Karpas-422 (cell line): ENCODE results near the gene OLFM1. TPM values are rescaled to one million over a fixed set of nuclear protein-coding genes. Genes with fewer than 3 reads are reported as not detected.

Source experiments
- DNase-seq: peaks from one replicate; pipeline ENCODE4 v3.0.0-alpha.2; 2015
- H2AFZ ChIP-seq: fragments of 200-600 bp; sonication (generic); 2 replicates; pipeline ENCODE4 v1.6.1; 2014; ENCODE audit warnings: antibody characterized with exemption, low read length, mixed read lengths
- H3K27ac ChIP-seq: fragments of 200-600 bp; sonication (generic); 2 replicates; pipeline ENCODE4 v1.5.1; 2014; ENCODE audit warnings: mild to moderate bottlenecking, low read length, moderate library complexity
- H3K27me3 ChIP-seq: fragments of 200-600 bp; sonication (generic); 2 replicates; pipeline ENCODE4 v1.6.1; 2014; ENCODE audit warnings: low read length, mixed read lengths
- H3K36me3 ChIP-seq: fragments of 200-600 bp; sonication (generic); 2 replicates; pipeline ENCODE4 v1.6.1; 2014; ENCODE audit warnings: low read length, mixed read lengths; ENCODE audit not compliant: insufficient read depth
- H3K4me1 ChIP-seq: fragments of 200-600 bp; sonication (generic); 2 replicates; pipeline ENCODE4 v1.6.1; 2014; ENCODE audit warnings: mild to moderate bottlenecking, low read length, mixed read lengths
- H3K4me2 ChIP-seq: fragments of 200-600 bp; sonication (generic); 2 replicates; pipeline ENCODE4 v1.6.1; 2014; ENCODE audit warnings: low read length, low read depth, mild to moderate bottlenecking; ENCODE audit not compliant: poor library complexity, severe bottlenecking
- H3K4me3 ChIP-seq: fragments of 200-600 bp; sonication (generic); 2 replicates; pipeline ENCODE4 v1.5.1; 2014; ENCODE audit warnings: mild to moderate bottlenecking, antibody characterized with exemption, low read length, mixed read lengths
- H3K79me2 ChIP-seq: fragments of 200-600 bp; sonication (generic); 2 replicates; pipeline ENCODE4 v1.6.1; 2014; ENCODE audit warnings: mild to moderate bottlenecking, low read length, mixed read lengths
- H3K9ac ChIP-seq: fragments of 200-600 bp; sonication (generic); 2 replicates; pipeline ENCODE4 v1.6.0; 2014; ENCODE audit warnings: low read length
- H3K9me2 ChIP-seq: fragments of 200-600 bp; sonication (generic), shearing (Covaris generic); replicated peaks from 2 replicates; pipeline ENCODE4 v1.6.0; 2014; ENCODE audit warnings: mild to moderate bottlenecking, low read length, moderate library complexity; ENCODE audit not compliant: insufficient read depth
- H3K9me3 ChIP-seq: fragments of 300-700, 200-600 bp; sonication (generic); 2 replicates; pipeline ENCODE4 v1.6.1; 2014; ENCODE audit warnings: low read length, mixed read lengths
- H4K20me1 ChIP-seq: fragments of 200-600 bp; sonication (generic); 2 replicates; pipeline ENCODE4 v1.6.1; 2014; ENCODE audit warnings: mild to moderate bottlenecking, antibody characterized with exemption, low read length, low read depth; ENCODE audit not compliant: insufficient read depth
- total RNA-seq: library from RNA; depleted of rRNA; stranded (reverse); fragments of >200 nt; shearing (Covaris generic); gene quantifications from 2 replicates; pipeline ENCODE4 v1.2.3, GENCODE V29; 2014; ENCODE audit warnings: low replicate concordance

OLFM1 gene
- total RNA-seq, 1 experiment from 2014 or later: not detected

DNA sequence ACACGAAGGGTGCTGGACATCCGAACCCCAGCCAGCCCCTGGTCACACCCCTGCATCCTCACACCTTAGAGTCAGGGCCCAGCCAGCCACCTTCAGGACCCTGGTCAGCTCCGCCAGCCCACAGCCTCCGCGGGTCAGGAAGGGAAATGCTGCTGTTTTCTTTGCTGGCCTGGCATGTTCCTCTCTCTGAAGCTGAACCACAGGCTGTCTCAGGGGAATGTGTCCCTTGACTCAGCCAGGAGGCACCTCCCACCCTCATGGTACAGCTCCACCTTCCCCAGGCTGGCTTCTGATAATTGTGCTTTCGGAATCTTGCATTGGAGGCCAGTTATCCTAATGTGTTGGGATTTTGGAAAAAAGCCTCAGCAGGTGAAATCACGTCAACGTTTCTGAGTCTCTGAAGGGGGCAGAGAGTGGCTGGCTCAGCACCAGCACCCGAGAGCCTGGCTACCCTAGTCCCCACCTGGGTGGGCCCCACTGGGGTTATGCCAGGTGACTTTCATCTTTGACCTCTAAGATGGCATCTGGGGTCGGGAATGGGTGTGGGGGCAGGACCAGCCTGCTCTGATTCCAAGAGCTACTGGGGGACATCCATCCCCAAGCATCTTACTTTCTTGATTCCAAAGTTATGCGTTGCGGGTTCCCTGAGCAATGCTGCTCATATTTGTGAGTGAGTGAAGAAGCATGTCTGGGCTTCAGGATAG lies 9.8 kb upstream of the OLFM1 start:
- no peaks in the 10 kb centered on the region for H3K9me3 ChIP-seq
- DNase-seq: peak; percentile 48
- no peaks in the 10 kb centered on the region for H3K79me2 ChIP-seq
- no peak overlapping the region for H2AFZ ChIP-seq
- H3K9me2 ChIP-seq: no peaks in the 10 kb centered on the region
- no peaks in the 10 kb centered on the region for H3K36me3 ChIP-seq
- H3K4me1 ChIP-seq: no peaks in the 10 kb centered on the region
- H4K20me1 ChIP-seq: no peaks in the 10 kb centered on the region
- no peak overlapping the region for H3K4me2 ChIP-seq
- no peak overlapping the region for H3K4me3 ChIP-seq
- no peak overlapping the region for H3K27ac ChIP-seq
- no peak overlapping the region for H3K9ac ChIP-seq
- no peaks in the 10 kb centered on the region for H3K27me3 ChIP-seq

DNA sequence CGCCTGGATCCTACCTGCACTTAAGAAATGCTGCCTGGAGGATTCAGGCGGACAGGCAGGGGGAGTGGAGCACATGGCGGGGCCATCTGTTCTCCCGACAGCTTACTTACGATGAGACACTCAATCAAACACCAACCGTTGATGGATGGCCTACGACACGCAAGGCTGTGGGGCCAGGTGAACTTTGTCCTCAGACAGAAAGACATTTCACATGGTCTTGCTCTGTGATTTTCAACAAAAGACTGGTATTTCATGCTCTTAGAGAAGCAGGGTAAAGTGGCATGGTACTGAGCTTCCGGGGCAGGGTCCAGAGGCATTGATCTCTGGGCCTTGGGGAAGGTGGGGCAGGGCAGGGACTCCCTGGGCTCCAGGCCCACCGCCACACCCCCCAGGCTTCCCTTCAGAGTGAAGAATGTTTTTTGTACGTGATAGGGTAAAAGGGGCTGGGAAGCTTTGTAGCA lies 9.1 kb upstream of the OLFM1 start:
- H3K27me3 ChIP-seq: no peaks in the 10 kb centered on the region

DNA sequence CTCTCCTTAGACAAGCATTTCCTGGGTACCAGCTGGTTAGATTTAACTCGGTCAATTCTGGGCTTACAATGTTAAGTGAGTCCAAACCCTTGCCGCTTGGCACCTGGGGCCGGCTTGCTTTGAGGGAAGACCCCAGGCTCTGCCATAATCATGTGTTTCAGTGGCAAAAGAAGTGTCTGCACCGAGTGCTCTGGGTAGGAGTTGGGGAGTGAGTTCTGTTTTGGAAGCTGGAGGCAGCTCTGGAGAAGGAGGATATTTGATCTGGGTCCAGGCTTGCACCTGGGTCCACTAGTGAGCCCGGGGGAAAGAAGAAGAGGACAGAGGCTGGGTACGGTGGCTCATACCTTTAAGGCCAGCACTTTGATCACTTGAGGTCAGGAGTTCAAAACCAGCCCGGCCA lies 8.4 kb upstream of the OLFM1 start:
- no peak for DNase-seq
- no peaks in the 10 kb centered on the region for H3K79me2 ChIP-seq
- H3K9me3 ChIP-seq: no peaks in the 10 kb centered on the region
- no peak overlapping the region for H2AFZ ChIP-seq
- no peaks in the 10 kb centered on the region for H3K9me2 ChIP-seq
- H3K27me3 ChIP-seq: no peaks in the 10 kb centered on the region
- no peak overlapping the region for H3K27ac ChIP-seq
- H3K4me1 ChIP-seq: no peaks in the 10 kb centered on the region
- H3K4me3 ChIP-seq: no peak overlapping the region
- H3K36me3 ChIP-seq: no peaks in the 10 kb centered on the region
- H4K20me1 ChIP-seq: no peaks in the 10 kb centered on the region
- no peak overlapping the region for H3K4me2 ChIP-seq
- H3K9ac ChIP-seq: no peak overlapping the region

More for the DNA sequence above, 9.1 kb upstream of the OLFM1 start:
- H3K4me2 ChIP-seq: no peak overlapping the region
- no peaks in the 10 kb centered on the region for H4K20me1 ChIP-seq
- no peaks in the 10 kb centered on the region for H3K9me2 ChIP-seq
- no peaks in the 10 kb centered on the region for H3K36me3 ChIP-seq
- no peak overlapping the region for H3K4me3 ChIP-seq
- no peaks in the 10 kb centered on the region for H3K9me3 ChIP-seq
- DNase-seq: no peak
- H3K9ac ChIP-seq: no peak overlapping the region
- H2AFZ ChIP-seq: no peak overlapping the region
- H3K4me1 ChIP-seq: no peaks in the 10 kb centered on the region
- no peak overlapping the region for H3K27ac ChIP-seq
- no peaks in the 10 kb centered on the region for H3K79me2 ChIP-seq

DNA sequence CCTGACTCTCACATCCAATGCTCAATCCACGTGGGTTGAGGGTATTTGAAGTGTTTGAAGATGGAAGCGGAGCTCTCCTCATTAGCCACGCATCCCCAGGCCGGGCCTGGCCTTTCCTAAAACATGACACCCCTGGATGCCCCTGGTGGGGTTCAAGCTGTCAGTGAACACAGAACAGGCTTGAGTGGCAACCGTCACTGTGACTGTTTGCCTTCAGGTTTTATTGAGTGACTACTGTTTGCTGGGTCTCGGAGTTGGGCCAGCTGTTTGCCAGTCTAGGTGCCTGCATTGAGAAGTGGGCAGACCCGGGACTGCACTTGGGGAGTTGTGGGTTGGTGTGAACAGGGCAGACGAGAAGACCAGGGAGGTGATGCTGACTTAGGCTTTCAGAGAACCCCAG lies 7.8 kb upstream of the OLFM1 start:
- no peaks in the 10 kb centered on the region for H3K36me3 ChIP-seq
- H2AFZ ChIP-seq: no peak overlapping the region
- no peak overlapping the region for H3K27ac ChIP-seq
- H3K9me2 ChIP-seq: no peaks in the 10 kb centered on the region
- DNase-seq: no peak
- H3K79me2 ChIP-seq: no peaks in the 10 kb centered on the region
- H3K4me1 ChIP-seq: no peaks in the 10 kb centered on the region
- no peaks in the 10 kb centered on the region for H3K27me3 ChIP-seq
- H3K4me3 ChIP-seq: no peak overlapping the region
- no peak overlapping the region for H3K4me2 ChIP-seq
- H3K9ac ChIP-seq: no peak overlapping the region
- H4K20me1 ChIP-seq: no peaks in the 10 kb centered on the region
- H3K9me3 ChIP-seq: no peaks in the 10 kb centered on the region

DNA sequence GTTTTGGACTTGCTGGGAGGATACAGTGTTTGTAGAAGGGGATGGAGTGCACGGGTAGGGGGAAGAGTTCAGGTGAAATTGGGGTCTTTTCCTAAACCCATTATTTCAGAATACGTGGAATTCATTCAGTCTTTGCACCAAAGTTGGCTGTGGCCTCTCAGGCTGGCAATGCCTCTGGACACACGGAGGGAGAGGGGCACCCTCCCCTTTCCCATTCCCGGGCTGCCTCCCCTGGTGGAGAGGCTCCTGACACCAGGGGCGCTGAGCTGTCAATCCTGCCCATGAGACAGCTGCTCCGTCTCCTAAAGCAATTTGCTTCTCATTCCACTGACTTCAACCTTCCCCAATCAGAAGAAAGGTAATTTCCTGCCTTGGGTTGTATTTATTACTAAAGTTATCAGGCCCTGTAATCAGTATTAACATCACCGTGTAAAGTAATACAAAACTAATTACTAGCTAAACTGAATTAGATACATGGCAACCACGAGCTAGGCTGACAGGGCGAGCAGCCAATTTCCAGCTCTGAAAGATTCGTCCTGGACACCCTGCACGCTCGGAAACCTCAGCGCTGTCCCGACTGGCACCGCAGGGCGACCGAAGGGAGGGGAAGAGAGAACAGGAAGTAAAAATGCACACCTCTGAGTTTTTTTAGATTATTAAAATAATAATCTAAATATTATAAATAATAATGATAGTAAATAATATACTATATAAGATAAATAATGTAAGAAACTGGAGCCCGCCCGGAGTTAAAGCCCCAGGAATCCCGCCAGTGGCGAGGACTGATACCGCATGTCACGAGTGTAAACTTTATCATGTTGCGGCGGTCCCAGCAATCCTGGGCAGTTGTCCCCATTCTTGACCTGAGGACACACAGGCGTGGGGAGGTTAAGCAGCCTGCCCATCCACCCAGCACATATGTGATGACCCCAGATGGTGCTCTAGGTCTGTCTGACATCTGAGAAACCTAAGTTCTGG lies 6.9 kb upstream of the OLFM1 start:
- H3K9me2 ChIP-seq: no peaks in the 10 kb centered on the region
- no peak overlapping the region for H3K4me3 ChIP-seq
- H3K27me3 ChIP-seq: no peaks in the 10 kb centered on the region
- no peaks in the 10 kb centered on the region for H3K79me2 ChIP-seq
- no peak overlapping the region for H3K27ac ChIP-seq
- no peaks in the 10 kb centered on the region for H3K36me3 ChIP-seq
- no peaks in the 10 kb centered on the region for H4K20me1 ChIP-seq
- DNase-seq: no peak
- H3K9me3 ChIP-seq: no peaks in the 10 kb centered on the region
- H3K4me2 ChIP-seq: no peak overlapping the region
- H2AFZ ChIP-seq: no peak overlapping the region
- H3K9ac ChIP-seq: no peak overlapping the region
- no peaks in the 10 kb centered on the region for H3K4me1 ChIP-seq

DNA sequence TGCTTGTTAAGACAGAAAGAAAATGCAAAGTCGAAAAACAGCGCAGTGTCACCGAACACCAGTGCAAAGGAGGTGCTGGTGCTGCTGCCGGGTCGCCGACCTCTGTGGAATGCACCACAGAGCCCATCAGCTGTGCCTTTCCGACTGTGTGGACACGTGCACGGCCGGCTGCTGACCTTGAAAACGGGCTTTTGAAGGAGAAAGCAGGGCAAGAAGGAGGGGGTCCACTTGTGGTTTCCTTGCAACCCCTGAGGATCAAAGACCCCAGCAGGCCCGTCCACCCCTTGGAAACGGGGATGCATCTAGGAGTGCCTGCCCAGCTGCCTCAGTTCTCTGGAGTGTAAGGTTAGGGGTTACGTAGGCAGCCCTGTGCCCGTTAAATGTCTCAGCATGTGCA lies 6.2 kb upstream of the OLFM1 start:
- no peak overlapping the region for H3K4me2 ChIP-seq
- no peak for DNase-seq
- no peaks in the 10 kb centered on the region for H3K9me3 ChIP-seq
- no peak overlapping the region for H2AFZ ChIP-seq
- no peaks in the 10 kb centered on the region for H3K9me2 ChIP-seq
- H3K27me3 ChIP-seq: no peaks in the 10 kb centered on the region
- H3K4me3 ChIP-seq: no peak overlapping the region
- H3K79me2 ChIP-seq: no peaks in the 10 kb centered on the region
- no peaks in the 10 kb centered on the region for H4K20me1 ChIP-seq
- H3K4me1 ChIP-seq: no peaks in the 10 kb centered on the region
- no peak overlapping the region for H3K27ac ChIP-seq
- H3K9ac ChIP-seq: no peak overlapping the region
- H3K36me3 ChIP-seq: no peaks in the 10 kb centered on the region

DNA sequence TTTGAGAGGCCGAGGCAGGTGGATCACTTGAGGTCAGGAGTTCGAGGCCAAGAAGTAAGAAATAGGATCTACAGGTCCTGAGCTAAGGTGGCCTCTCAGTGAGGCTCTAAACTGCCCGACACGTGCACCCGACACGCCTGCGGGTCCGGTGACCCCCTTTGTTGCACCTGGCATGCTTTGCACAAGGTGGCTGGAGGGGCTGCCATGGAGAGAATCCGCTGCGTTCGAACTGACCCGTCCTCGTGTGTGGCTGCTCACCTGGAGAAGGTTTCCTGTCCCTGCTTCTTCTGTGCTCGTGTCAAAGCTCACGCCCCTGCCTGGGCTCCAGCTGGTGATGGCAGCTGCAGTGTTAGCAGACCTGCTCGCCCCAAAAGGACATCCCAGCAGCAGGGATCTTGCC lies 5.7 kb upstream of the OLFM1 start:
- Histone ChIP-seq H3K9me2 (no peaks in the 10 kb centered on the region), H3K4me1 (no peaks in the 10 kb centered on the region), H3K27ac (no peak overlapping the region), H3K27me3 (no peaks in the 10 kb centered on the region), H3K9ac (no peak overlapping the region), H3K4me3 (no peak overlapping the region), H3K36me3 (no peaks in the 10 kb centered on the region), H4K20me1 (no peaks in the 10 kb centered on the region), H3K9me3 (no peaks in the 10 kb centered on the region), H3K79me2 (no peaks in the 10 kb centered on the region), H2AFZ (no peak overlapping the region), H3K4me2 (no peak overlapping the region)
- no peak for DNase-seq

DNA sequence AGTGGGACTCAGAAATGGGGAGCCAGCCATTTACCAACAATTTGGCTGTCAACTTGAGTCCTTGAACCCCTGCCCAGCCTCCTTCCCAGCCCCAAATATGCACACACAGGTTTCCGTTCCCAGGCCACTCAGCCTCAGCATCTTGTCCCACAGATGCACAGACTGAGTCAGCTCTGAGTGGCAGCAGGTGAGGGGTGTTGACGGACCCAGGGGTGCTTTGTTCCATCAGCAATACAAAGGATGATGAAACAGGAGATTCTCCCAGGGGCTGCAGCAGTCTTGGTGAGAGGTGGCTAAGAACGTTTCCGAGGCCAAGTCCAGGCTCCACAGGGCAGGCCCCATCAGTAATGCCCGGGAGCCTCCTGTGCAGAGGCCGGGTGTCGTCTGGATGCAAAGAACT lies 4.9 kb upstream of the OLFM1 start:
- H3K79me2 ChIP-seq: no peaks in the 10 kb centered on the region
- H3K9ac ChIP-seq: no peak overlapping the region
- no peak overlapping the region for H3K4me2 ChIP-seq
- DNase-seq: no peak
- H3K36me3 ChIP-seq: no peaks in the 10 kb centered on the region
- no peak overlapping the region for H3K27ac ChIP-seq
- H3K27me3 ChIP-seq: no peaks in the 10 kb centered on the region
- H3K9me3 ChIP-seq: no peaks in the 10 kb centered on the region
- H3K4me3 ChIP-seq: no peak overlapping the region
- no peaks in the 10 kb centered on the region for H3K4me1 ChIP-seq
- H4K20me1 ChIP-seq: no peaks in the 10 kb centered on the region
- H3K9me2 ChIP-seq: no peaks in the 10 kb centered on the region
- H2AFZ ChIP-seq: no peak overlapping the region
